ENCODE results near the gene RAB3B. TPM values are rescaled to one million over a fixed set of nuclear protein-coding genes. Genes with fewer than 3 reads are reported as not detected.

Gene RAB3B
- total and polyA plus RNA-seq, 9 of the 15 experiments (the other 6 are each of a cell fraction or from before 2014, with no cell fraction given) = 0.07 to 0.47 (median 0.27) TPM

DNA sequence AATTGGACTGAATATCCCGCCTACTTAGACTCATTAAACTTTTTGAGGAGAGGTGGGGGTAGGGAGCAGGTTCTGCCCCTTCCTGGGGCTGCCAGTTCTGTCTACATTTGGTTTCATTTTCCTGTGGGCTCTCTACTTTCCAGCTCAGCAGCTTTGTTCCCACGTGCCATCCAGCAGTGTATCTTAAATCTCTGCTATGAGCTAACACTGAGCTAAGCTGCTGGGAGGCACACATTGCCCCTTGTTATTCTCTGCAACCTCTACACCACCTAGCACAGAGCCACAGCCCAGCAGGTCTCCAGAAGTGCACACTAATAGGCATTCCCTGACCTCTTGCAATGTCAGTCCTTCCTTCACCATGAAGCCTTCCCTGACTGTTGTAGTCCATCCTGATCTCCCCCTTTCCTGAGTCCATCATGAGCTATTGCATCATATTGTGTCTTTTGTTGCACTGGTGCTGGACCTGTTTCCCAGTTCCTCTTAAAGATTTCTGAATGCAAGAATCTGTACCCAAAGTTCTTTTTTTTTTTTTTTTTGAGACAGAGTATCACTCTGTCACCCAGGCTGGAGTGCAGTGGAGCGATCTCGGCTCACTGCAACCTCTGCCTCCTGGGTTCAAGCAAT, 83.3 kb downstream of the RAB3B start (continued):
- TF ChIP-seq, protein P1, sequence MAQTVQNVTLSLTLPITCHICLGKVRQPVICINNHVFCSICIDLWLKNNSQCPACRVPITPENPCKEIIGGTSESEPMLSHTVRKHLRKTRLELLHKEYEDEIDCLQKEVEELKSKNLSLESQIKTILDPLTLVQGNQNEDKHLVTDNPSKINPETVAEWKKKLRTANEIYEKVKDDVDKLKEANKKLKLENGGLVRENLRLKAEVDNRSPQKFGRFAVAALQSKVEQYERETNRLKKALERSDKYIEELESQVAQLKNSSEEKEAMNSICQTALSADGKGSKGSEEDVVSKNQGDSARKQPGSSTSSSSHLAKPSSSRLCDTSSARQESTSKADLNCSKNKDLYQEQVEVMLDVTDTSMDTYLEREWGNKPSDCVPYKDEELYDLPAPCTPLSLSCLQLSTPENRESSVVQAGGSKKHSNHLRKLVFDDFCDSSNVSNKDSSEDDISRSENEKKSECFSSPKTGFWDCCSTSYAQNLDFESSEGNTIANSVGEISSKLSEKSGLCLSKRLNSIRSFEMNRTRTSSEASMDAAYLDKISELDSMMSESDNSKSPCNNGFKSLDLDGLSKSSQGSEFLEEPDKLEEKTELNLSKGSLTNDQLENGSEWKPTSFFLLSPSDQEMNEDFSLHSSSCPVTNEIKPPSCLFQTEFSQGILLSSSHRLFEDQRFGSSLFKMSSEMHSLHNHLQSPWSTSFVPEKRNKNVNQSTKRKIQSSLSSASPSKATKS (CRISPR knock-in tag; IDR thresholded peaks at IDR 0.05) = no peak
- TF ChIP-seq ZNF134 (CRISPR knock-in tag; conservative IDR thresholded peaks at IDR 0.05) (no peak), CEBPB (tag; IDR thresholded peaks at IDR 0.05) (peak; percentile 56), ZNF75A (CRISPR knock-in tag; IDR thresholded peaks at IDR 0.05) (no peak), ZNF707 (CRISPR knock-in tag; conservative IDR thresholded peaks at IDR 0.05) (no peak), CEBPG (CRISPR knock-in tag; IDR thresholded peaks at IDR 0.05) (peak; percentile 56; the same call in 1 of the 2 replicates), CEBPG (tag; conservative IDR thresholded peaks at IDR 0.05 in 1 of 2, IDR thresholded peaks at IDR 0.05 in 1 of 2) (peak; percentile 63 to 91), CTBP1 (IDR thresholded peaks at IDR 0.05; ENCODE audit: borderline replicate concordance) (no peak), CBX8 (IDR thresholded peaks at IDR 0.05; ENCODE audit: borderline replicate concordance, extremely low read depth, low read depth, low read length, poor library complexity, severe bottlenecking) (no peak)
- TF ChIP-seq, protein P2, sequence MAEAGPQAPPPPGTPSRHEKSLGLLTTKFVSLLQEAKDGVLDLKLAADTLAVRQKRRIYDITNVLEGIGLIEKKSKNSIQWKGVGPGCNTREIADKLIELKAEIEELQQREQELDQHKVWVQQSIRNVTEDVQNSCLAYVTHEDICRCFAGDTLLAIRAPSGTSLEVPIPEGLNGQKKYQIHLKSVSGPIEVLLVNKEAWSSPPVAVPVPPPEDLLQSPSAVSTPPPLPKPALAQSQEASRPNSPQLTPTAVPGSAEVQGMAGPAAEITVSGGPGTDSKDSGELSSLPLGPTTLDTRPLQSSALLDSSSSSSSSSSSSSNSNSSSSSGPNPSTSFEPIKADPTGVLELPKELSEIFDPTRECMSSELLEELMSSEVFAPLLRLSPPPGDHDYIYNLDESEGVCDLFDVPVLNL (CRISPR knock-in tag; IDR thresholded peaks at IDR 0.05; ENCODE audit: low read depth) = no peak
- TF ChIP-seq, protein P3, sequence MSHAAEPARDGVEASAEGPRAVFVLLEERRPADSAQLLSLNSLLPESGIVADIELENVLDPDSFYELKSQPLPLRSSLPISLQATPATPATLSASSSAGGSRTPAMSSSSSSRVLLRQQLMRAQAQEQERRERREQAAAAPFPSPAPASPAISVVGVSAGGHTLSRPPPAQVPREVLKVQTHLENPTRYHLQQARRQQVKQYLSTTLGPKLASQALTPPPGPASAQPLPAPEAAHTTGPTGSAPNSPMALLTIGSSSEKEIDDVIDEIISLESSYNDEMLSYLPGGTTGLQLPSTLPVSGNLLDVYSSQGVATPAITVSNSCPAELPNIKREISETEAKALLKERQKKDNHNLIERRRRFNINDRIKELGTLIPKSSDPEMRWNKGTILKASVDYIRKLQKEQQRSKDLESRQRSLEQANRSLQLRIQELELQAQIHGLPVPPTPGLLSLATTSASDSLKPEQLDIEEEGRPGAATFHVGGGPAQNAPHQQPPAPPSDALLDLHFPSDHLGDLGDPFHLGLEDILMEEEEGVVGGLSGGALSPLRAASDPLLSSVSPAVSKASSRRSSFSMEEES (CRISPR knock-in tag; IDR thresholded peaks at IDR 0.05) = no peak
- TF ChIP-seq, protein P4, sequence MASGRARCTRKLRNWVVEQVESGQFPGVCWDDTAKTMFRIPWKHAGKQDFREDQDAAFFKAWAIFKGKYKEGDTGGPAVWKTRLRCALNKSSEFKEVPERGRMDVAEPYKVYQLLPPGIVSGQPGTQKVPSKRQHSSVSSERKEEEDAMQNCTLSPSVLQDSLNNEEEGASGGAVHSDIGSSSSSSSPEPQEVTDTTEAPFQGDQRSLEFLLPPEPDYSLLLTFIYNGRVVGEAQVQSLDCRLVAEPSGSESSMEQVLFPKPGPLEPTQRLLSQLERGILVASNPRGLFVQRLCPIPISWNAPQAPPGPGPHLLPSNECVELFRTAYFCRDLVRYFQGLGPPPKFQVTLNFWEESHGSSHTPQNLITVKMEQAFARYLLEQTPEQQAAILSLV (tag; IDR thresholded peaks at IDR 0.05) = 0 out of 2 replicates have a peak, but pooled peaks have one; percentile 18
- TF ChIP-seq, protein P5, sequence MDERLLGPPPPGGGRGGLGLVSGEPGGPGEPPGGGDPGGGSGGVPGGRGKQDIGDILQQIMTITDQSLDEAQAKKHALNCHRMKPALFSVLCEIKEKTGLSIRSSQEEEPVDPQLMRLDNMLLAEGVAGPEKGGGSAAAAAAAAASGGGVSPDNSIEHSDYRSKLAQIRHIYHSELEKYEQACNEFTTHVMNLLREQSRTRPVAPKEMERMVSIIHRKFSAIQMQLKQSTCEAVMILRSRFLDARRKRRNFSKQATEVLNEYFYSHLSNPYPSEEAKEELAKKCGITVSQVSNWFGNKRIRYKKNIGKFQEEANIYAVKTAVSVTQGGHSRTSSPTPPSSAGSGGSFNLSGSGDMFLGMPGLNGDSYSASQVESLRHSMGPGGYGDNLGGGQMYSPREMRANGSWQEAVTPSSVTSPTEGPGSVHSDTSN (CRISPR knock-in tag; IDR thresholded peaks at IDR 0.05; ENCODE audit: low read depth) = no peak
- TF ChIP-seq, protein P5 (tag; conservative IDR thresholded peaks at IDR 0.05; ENCODE audit: low read depth) = no peak
